Measurements from ENCODE around the gene ATXN3L.
A peak's percentile ranks its signal among the peaks of the same experiment; 100 is the strongest.

Gene ATXN3L

GRCh38 chrX:13281289-13281688 lies 38.6 kb downstream of the ATXN3L start:
- TF ChIP-seq ZNF585B (tag by site-specific recombination; IDR thresholded peaks at IDR 0.05) (no peak), EGR2 (tag by site-specific recombination; IDR thresholded peaks at IDR 0.05; ENCODE audit: low read depth) (no peak), ZNF629 (tag by site-specific recombination; IDR thresholded peaks at IDR 0.05) (no peak), ZNF221 (tag by site-specific recombination; IDR thresholded peaks at IDR 0.05; ENCODE audit: borderline replicate concordance) (no peak), ZNF423 (tag by site-specific recombination; IDR thresholded peaks at IDR 0.05) (no peak), YY2 (tag by site-specific recombination; IDR thresholded peaks at IDR 0.05) (no peak), TRIM28 (IDR thresholded peaks at IDR 0.05; ENCODE audit: borderline replicate concordance, low read length) (0 out of 2 replicates have a peak, but pooled peaks have one; percentile 44), ZXDB (tag by site-specific recombination; IDR thresholded peaks at IDR 0.05) (no peak)
- POLR2A ChIA-PET: interaction anchor here (0.6 kb wide), 1 partner anchor 65 kb away, joined by 3 read pairs; no protein-coding TSS in a partner anchor
- no peak overlapping the region for H3K4me3 ChIP-seq (ENCODE audit: low read depth, low read length)
- no peaks in the 10 kb centered on the region for H3K4me1 ChIP-seq (ENCODE audit: control insufficient read depth, insufficient read depth, low read length)
- H3K27ac ChIP-seq (ENCODE audit: extremely low read depth, low read depth, low read length): no peak overlapping the region
- H3K36me3 ChIP-seq (ENCODE audit: control insufficient read depth in 2 of 2, insufficient read depth in 1 of 2, low read length in 2 of 2): no peaks in the 10 kb centered on the region
- CTCF ChIA-PET: interaction anchor here (0.7 to 1.4 kb wide), 4 partner anchors 23 to 332 kb away, joined by 3 to 4 read pairs (median 3); no protein-coding TSS in a partner anchor
- no peaks in the 10 kb centered on the region for H3K9me3 ChIP-seq (ENCODE audit: control insufficient read depth, insufficient read depth, low read depth, low read length)

- Histone ChIP-seq H3K4me1 (ENCODE audit: control insufficient read depth, insufficient read depth, low read length) (no peaks in the 10 kb centered on the region), H3K9me3 (ENCODE audit: control insufficient read depth, insufficient read depth, low read depth, low read length) (no peaks in the 10 kb centered on the region), H3K27ac (ENCODE audit: extremely low read depth, low read depth, low read length) (no peak overlapping the region), H3K36me3 (ENCODE audit: control insufficient read depth in 2 of 2, insufficient read depth in 1 of 2, low read length in 2 of 2) (no peaks in the 10 kb centered on the region), H3K4me3 (ENCODE audit: low read depth, low read length) (no peak overlapping the region)
- TF ChIP-seq ZNF571 (tag by site-specific recombination; IDR thresholded peaks at IDR 0.05) (no peak), ZNF10 (tag by site-specific recombination; IDR thresholded peaks at IDR 0.05) (no peak)
- CTCF ChIA-PET: no interaction called here
- POLR2A ChIA-PET: no interaction called here
Observed at GRCh38 chrX:13279279-13280018, 40.4 kb downstream of the ATXN3L start.

GRCh38 chrX:13277539-13277938 lies 42.3 kb downstream of the ATXN3L start:
- no peak for TF ChIP-seq GLI4 (tag by site-specific recombination; IDR thresholded peaks at IDR 0.05)
- no peak for TF ChIP-seq ZBTB20 (tag by site-specific recombination; IDR thresholded peaks at IDR 0.05)
- no peak for TF ChIP-seq ZNF558 (tag by site-specific recombination; IDR thresholded peaks at IDR 0.05)
- no peak for TF ChIP-seq ZNF324 (tag by site-specific recombination; IDR thresholded peaks at IDR 0.05)
- no peak for TF ChIP-seq ZNF529 (tag by site-specific recombination; IDR thresholded peaks at IDR 0.05; ENCODE audit: insufficient replicate concordance)
- TF ChIP-seq ZNF423 (tag by site-specific recombination; IDR thresholded peaks at IDR 0.05): no peak
- no peak for TF ChIP-seq ZNF133 (tag by site-specific recombination; IDR thresholded peaks at IDR 0.05)
- TF ChIP-seq ZNF768 (tag by site-specific recombination; IDR thresholded peaks at IDR 0.05): no peak
- no peak for TF ChIP-seq ZNF555 (tag by site-specific recombination; conservative IDR thresholded peaks at IDR 0.05)
- no peak for TF ChIP-seq ZNF280C (tag by site-specific recombination; IDR thresholded peaks at IDR 0.05)
- no peak for TF ChIP-seq ZNF549 (tag by site-specific recombination; IDR thresholded peaks at IDR 0.05)
- no peak for TF ChIP-seq ZNF704 (tag by site-specific recombination; IDR thresholded peaks at IDR 0.05)
- no peak for TF ChIP-seq ZNF785 (tag by site-specific recombination; IDR thresholded peaks at IDR 0.05)
- TF ChIP-seq ZFHX2 (tag by site-specific recombination; conservative IDR thresholded peaks at IDR 0.05): no peak
- CTCF ChIA-PET: interaction anchor here (0.9 to 1.7 kb wide), 2 partner anchors 134 to 211 kb away, joined by 3 to 5 read pairs; no protein-coding TSS in a partner anchor
- Histone ChIP-seq H3K4me1 (ENCODE audit: control insufficient read depth, insufficient read depth, low read length) (no peaks in the 10 kb centered on the region), H3K4me3 (ENCODE audit: low read depth, low read length) (no peak overlapping the region), H3K9me3 (ENCODE audit: control insufficient read depth, insufficient read depth, low read depth, low read length) (no peaks in the 10 kb centered on the region), H3K36me3 (ENCODE audit: control insufficient read depth in 2 of 2, insufficient read depth in 1 of 2, low read length in 2 of 2) (no peaks in the 10 kb centered on the region), H3K27ac (ENCODE audit: extremely low read depth, low read depth, low read length) (no peak overlapping the region)
- POLR2A ChIA-PET: no interaction called here

Measured in HEK293 (cell line).